Spleen (tissue), 11 donors: ENCODE data around the gene MOB3B. TPM values are rescaled to one million over a fixed set of nuclear protein-coding genes. Genes with fewer than 3 reads are reported as not detected.
A peak's percentile ranks its signal among the peaks of the same experiment; 100 is the strongest.

ENCODE experiments used
- DNase-seq: peaks from one replicate; pipeline ENCODE4 v3.0.0-alpha.2; 2020
- H3K27ac ChIP-seq, 8 donors: fragments of 200-600 bp; sonication (generic) in 7 of 8; 1 replicate in 4 of 8; 2 replicates in 4 of 8; pipeline versions ENCODE4 v1.5.0 to v1.8.0; 2016 to 2021; ENCODE audit warnings: inconsistent platforms in 4 of 8, mild to moderate bottlenecking in 4 of 8, moderate library complexity in 1 of 8
- H3K27me3 ChIP-seq, 7 donors: fragments of 200-600 bp; sonication (generic) in 6 of 7; replicated peaks in 1 of 7; 1 replicate in 4 of 7; 2 replicates in 3 of 7; pipeline versions ENCODE4 v1.5.0 to v1.8.0; 2016 to 2021; ENCODE audit warnings: inconsistent platforms in 3 of 7, mild to moderate bottlenecking in 1 of 7
- H3K36me3 ChIP-seq, 6 donors: fragments of 200-600 bp; sonication (generic) in 5 of 6; 1 replicate in 4 of 6; 2 replicates in 2 of 6; pipeline versions ENCODE4 v1.5.0 to v1.8.0; 2016 to 2021; ENCODE audit warnings: inconsistent platforms in 2 of 6
- H3K4me1 ChIP-seq, 6 donors: fragments of 200-600 bp; sonication (generic) in 5 of 6; 1 replicate in 3 of 6; 2 replicates in 3 of 6; pipeline versions ENCODE4 v1.5.0 to v1.8.0; 2016 to 2021; ENCODE audit warnings: inconsistent platforms in 3 of 6
- H3K4me3 ChIP-seq, 8 donors: fragments of 200-600 bp; sonication (generic) in 7 of 8; 1 replicate in 4 of 8; 2 replicates in 4 of 8; pipeline versions ENCODE4 v1.5.0 to v1.8.0; 2016 to 2021; ENCODE audit warnings: inconsistent platforms in 4 of 8, mild to moderate bottlenecking in 4 of 8, moderate library complexity in 2 of 8
- H3K9me3 ChIP-seq, 8 donors: fragments of 200-600 bp; sonication (generic) in 7 of 8; 1 replicate in 4 of 8; 2 replicates in 4 of 8; pipeline versions ENCODE4 v1.5.0 to v1.8.0; 2016 to 2021; ENCODE audit warnings: inconsistent platforms in 4 of 8
- POLR2A ChIP-seq, 3 donors: fragments of 450-650 bp; IDR thresholded peaks; one replicate each; pipeline ENCODE4 v1.5.1; 2017; ENCODE audit warnings: antibody characterized with exemption in 3 of 3, mild to moderate bottlenecking in 1 of 3
- POLR2AphosphoS5 ChIP-seq, 3 donors: sonication (generic); formaldehyde crosslinking; IDR thresholded peaks; one replicate each; pipeline ENCODE4 v1.5.1; 2017; ENCODE audit warnings: antibody characterized with exemption in 3 of 3
- WGBS, 5 donors: extraction: QIAGEN DNeasy Blood & Tissue Kit in 3 of 5; methylation state at CpG; one replicate each; pipeline versions ENCODE4 v1.1.5 to v1.1.7; 2013 to 2018; 5-methylcytosine and 5-hydroxymethylcytosine counted together
- intact Hi-C: fragments of 100-400 bp; cut with DNase I; formaldehyde crosslinking; loops from one replicate; pipeline ENCODE4 v1.15.0; 2023; ENCODE audit warnings: low total_unique reads
- polyA plus RNA-seq, 3 donors: library from polyadenylated mRNA; stranded (reverse); fragments of 200-250 nt; gene quantifications; one replicate each; pipeline ENCODE4 v1.2.1, GENCODE V29; 2013
- total RNA-seq, 7 donors: library from RNA; depleted of rRNA in 3 of 7; stranded (reverse); fragments of >200 nt in 3 of 7; fragmentation: NEBNext Ultra II Directional in 4 of 7; extraction: Animal tissue kit (Norgen Biotek cat#: 25700) in 4 of 7; gene quantifications; one replicate each; pipeline versions ENCODE4 v1.1.0 to v1.2.1, GENCODE V29; 2016 to 2021
- TF ChIP-seq, protein P1 (sequence below), 11 experiments: fragments of 200-600 bp in 7 of 11; fragments of 450-650 bp in 4 of 11; sonication (generic) in 4 of 11; IDR thresholded peaks in 8 of 11; conservative IDR thresholded peaks in 3 of 11; 1 replicate in 7 of 11; 2 replicates in 4 of 11; pipeline versions ENCODE4 v1.4.0 to v1.8.0; 2016 to 2021; ENCODE audit warnings: antibody characterized with exemption in 11 of 11, inconsistent platforms in 4 of 11, mild to moderate bottlenecking in 1 of 11
- donor health status: healthy with polysubstance abuse.
- donor health status: DM: no; HTN: no; CAD: no; lungs with moderate emphysema.
- donor health status: DM: no; HTN: no; CAD: no.
- donor health status: Bipolar disorder and iron deficiency.
- donor health status: healthy.
- donor health status: DM: no; HTN: no; CAD: no.
- donor health status: DM: yes; HTN: yes; CAD: no.

MOB3B gene
- total and polyA plus RNA-seq, 10 donors = 9.4 to 27.7 (median 19.9) TPM

DNA sequence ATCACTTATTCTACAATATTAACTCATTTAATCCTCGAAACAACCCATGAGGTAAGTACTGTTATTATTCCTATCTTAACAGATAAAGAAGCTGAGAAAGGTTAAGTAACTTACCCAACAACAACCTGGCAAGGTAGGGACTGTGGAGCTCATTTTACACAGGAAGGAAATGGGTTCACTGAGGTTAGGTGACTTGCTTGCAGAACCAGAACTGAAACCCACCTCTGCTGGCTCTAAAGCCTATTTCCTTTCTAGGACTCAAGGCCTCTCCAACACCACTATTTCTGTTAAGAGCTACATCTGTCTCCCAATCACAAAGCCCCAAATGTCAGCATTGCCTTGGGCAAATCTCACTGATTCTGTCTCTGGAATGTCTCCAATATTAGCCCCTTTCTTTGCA, 44.5 kb downstream of the MOB3B start:
- H3K27me3 ChIP-seq = no peaks in the 10 kb centered on the region
- no peaks in the 10 kb centered on the region for H3K9me3 ChIP-seq
- 70 to 85% (median 79%) methylated on average over 1 of the region's 1 CpG for WGBS, 5 donors
- H3K4me3 ChIP-seq = peak overlapping the region in 1 of 8 donors; percentile 18
- TF ChIP-seq, protein P1, sequence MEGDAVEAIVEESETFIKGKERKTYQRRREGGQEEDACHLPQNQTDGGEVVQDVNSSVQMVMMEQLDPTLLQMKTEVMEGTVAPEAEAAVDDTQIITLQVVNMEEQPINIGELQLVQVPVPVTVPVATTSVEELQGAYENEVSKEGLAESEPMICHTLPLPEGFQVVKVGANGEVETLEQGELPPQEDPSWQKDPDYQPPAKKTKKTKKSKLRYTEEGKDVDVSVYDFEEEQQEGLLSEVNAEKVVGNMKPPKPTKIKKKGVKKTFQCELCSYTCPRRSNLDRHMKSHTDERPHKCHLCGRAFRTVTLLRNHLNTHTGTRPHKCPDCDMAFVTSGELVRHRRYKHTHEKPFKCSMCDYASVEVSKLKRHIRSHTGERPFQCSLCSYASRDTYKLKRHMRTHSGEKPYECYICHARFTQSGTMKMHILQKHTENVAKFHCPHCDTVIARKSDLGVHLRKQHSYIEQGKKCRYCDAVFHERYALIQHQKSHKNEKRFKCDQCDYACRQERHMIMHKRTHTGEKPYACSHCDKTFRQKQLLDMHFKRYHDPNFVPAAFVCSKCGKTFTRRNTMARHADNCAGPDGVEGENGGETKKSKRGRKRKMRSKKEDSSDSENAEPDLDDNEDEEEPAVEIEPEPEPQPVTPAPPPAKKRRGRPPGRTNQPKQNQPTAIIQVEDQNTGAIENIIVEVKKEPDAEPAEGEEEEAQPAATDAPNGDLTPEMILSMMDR (IDR thresholded peaks at IDR 0.05 in 8 of 11, conservative IDR thresholded peaks at IDR 0.05 in 3 of 11) = no peak
- TF ChIP-seq POLR2AphosphoS5 (IDR thresholded peaks at IDR 0.05) = peak in 1 of 3 donors; percentile 41
- TF ChIP-seq POLR2A (IDR thresholded peaks at IDR 0.05) = no peak
- no peaks in the 10 kb centered on the region for H3K36me3 ChIP-seq
- intact Hi-C loops = no loop called here
- peaks cover 27 to 98% (median 73%) of the 10 kb centered on the region in 6 donors for H3K4me1 ChIP-seq
- no peak for DNase-seq
- peak overlapping the region in 7 of 8 donors; percentile 22 to 82 (median 52) for H3K27ac ChIP-seq

DNA sequence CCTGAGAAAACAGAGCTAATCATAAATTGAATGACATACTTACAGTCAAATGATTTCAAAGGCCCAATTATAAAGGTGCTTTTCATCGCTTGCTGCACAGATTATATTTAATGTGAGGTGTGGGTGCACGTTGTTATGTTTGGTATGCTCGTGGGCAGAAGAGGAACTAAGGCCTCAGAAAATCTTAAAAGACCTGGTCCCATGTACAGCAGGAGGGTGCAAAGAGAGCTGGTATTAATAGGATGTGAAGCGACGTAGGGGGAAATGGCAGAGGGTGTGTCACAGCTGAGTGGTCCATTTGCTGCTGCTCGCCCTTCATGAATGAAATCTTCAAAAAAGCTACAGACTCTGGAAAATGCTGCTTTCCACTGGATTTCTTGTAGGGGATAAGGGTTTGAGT, 46.0 kb downstream of the MOB3B start:
- Histone ChIP-seq H3K4me1 (peaks cover 19 to 96% (median 63%) of the 10 kb centered on the region in 6 donors), H3K9me3 (peaks cover 0 to 8% (median 6%) of the 10 kb centered on the region in 8 donors), H3K4me3 (no peak overlapping the region), H3K27ac (peak overlapping the region in 6 of 8 donors; percentile 43 to 82 (median 60)), H3K27me3 (no peaks in the 10 kb centered on the region), H3K36me3 (no peaks in the 10 kb centered on the region)
- TF ChIP-seq POLR2AphosphoS5 (IDR thresholded peaks at IDR 0.05) = peak in 1 of 3 donors; percentile 33
- no peak for TF ChIP-seq POLR2A (IDR thresholded peaks at IDR 0.05)
- DNase-seq = no peak
- intact Hi-C loops = no loop called here
- 52 to 75% (median 65%) methylated on average over 6 of the region's 6 CpGs for WGBS, 5 donors

DNA sequence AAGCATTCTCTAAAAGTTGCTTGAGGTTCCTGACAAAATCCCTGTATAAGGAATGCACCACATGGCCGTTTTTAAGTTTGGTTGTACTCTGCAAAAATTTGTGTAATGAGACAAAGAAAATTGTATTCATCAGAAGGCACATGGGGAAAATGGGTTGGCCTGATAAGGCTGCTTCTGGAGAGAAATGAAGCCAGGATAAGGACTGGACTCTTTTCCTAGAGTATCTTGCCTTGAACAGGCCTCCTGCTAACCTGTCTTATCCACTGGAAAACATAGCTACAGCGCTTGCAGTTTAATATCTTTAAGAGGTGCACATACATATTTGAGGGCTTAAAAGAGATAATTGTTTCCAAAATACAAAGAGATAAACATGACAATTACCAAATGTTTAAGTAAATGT, 46.9 kb downstream of the MOB3B start:
- 89 to 93% (median 90%) methylated on average over 2 of the region's 2 CpGs for WGBS, 5 donors
- Histone ChIP-seq H3K36me3 (no peaks in the 10 kb centered on the region), H3K4me1 (peaks cover 19 to 92% (median 56%) of the 10 kb centered on the region in 6 donors), H3K27me3 (no peaks in the 10 kb centered on the region), H3K9me3 (peaks cover 0 to 14% (median 11%) of the 10 kb centered on the region in 8 donors), H3K27ac (peak overlapping the region in 5 of 8 donors; percentile 17 to 82 (median 52)), H3K4me3 (no peak overlapping the region)
- intact Hi-C loops = no loop called here
- TF ChIP-seq POLR2AphosphoS5 (IDR thresholded peaks at IDR 0.05) (no peak), POLR2A (IDR thresholded peaks at IDR 0.05) (no peak)
- TF ChIP-seq, protein P1 (IDR thresholded peaks at IDR 0.05 in 8 of 11, conservative IDR thresholded peaks at IDR 0.05 in 3 of 11) = no peak
- no peak for DNase-seq

DNA sequence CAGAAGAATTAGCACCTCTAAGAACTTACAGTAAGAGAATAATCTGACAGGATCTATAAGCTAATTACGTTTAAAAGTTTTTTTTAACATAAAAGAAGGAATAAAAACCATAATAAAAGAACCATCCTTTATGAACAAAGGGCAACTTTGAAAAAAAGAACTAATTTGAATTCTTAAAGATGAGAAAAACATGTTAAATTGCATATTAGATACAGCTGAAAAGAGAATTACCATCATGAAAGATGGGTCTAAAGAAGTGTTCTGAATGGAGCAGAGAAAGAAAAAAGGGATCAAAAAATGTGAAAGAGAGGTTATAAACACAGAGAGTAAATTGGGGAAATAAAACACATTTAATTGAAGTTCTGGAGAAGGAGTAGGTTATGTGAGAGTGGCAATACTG, 51.3 kb downstream of the MOB3B start:
- Histone ChIP-seq H3K36me3 (no peaks in the 10 kb centered on the region), H3K4me1 (peaks cover 0 to 66% (median 14%) of the 10 kb centered on the region in 6 donors), H3K4me3 (no peak overlapping the region), H3K27ac (no peak overlapping the region), H3K27me3 (no peaks in the 10 kb centered on the region), H3K9me3 (peaks cover 0 to 14% (median 11%) of the 10 kb centered on the region in 8 donors)
- TF ChIP-seq POLR2A (IDR thresholded peaks at IDR 0.05) (no peak), POLR2AphosphoS5 (IDR thresholded peaks at IDR 0.05) (no peak)
- TF ChIP-seq, protein P1 (IDR thresholded peaks at IDR 0.05 in 8 of 11, conservative IDR thresholded peaks at IDR 0.05 in 3 of 11) = no peak
- intact Hi-C loops = no loop called here
- 83 to 93% (median 89%) methylated on average over 1 of the region's 1 CpG for WGBS, 5 donors
- no peak for DNase-seq
